ENCODE measurements around the gene FCAMR.
"Not testable (repeated sequence)": the region's sequence is repeated elsewhere in the genome, so short reads cannot be mapped to it uniquely, and the experiment has no call there.

FCAMR gene

GRCh38 chr1:206926286-206926685 is 44.0 kb downstream of the FCAMR start:
- no peak for DNase-seq

- peak; percentile 27 for DNase-seq
Measured at GRCh38 chr1:206925106-206925736, 45.0 kb downstream of the FCAMR start.

- DNase-seq, result no peak
Measured at GRCh38 chr1:206924592-206925105, 45.6 kb downstream of the FCAMR start.

GRCh38 chr1:206923961-206924557 is 46.2 kb downstream of the FCAMR start:
- DNase-seq, result not testable (repeated sequence)

GRCh38 chr1:206923009-206923960 is 47.0 kb downstream of the FCAMR start:
- peak; percentile 59 for DNase-seq

- DNase-seq, result no peak
Measured at GRCh38 chr1:206922524-206922923, 47.7 kb downstream of the FCAMR start.

- peak; percentile 23 for DNase-seq
Measured at GRCh38 chr1:206921772-206922265, 48.4 kb downstream of the FCAMR start, which contains the start of gene FCMR. FCMR (minus strand) TSS chr1:206921941; CDS start chr1:206921854, 87 bp downstream.

- no peak for DNase-seq
Measured at GRCh38 chr1:206918076-206918475, 52.2 kb downstream of the FCAMR start.

GRCh38 chr1:206916000-206916709 is 54.1 kb downstream of the FCAMR start:
- DNase-seq, result no peak

GRCh38 chr1:206915030-206915735 is 55.1 kb downstream of the FCAMR start:
- no peak for DNase-seq

- DNase-seq, result no peak
Measured at GRCh38 chr1:206913766-206914537, 56.3 kb downstream of the FCAMR start.

- peak; percentile 49 for DNase-seq
Measured at GRCh38 chr1:206912445-206913095, 57.7 kb downstream of the FCAMR start.

GRCh38 chr1:206911064-206911663 is 59.1 kb downstream of the FCAMR start:
- DNase-seq, result no peak

- DNase-seq, result no peak
Measured at GRCh38 chr1:206909883-206910318, 60.4 kb downstream of the FCAMR start.

GRCh38 chr1:206909161-206909882 is 60.9 kb downstream of the FCAMR start:
- DNase-seq, result peak; percentile 16

GRCh38 chr1:206908038-206908437 is 62.2 kb downstream of the FCAMR start:
- DNase-seq, result no peak

Measured in activated T-cell treated with anti-CD3 and anti-CD28 coated beads for 4 hours (primary cell).